Stomach (tissue), 4 donors: ENCODE measurements around the gene ATP1B1.
A peak's percentile ranks its signal among the peaks of the same experiment; 100 is the strongest.

Experiments
- CTCF ChIP-seq, 7 experiments: fragments of 450-650 bp in 4 of 7; fragments of 200-600 bp in 3 of 7; sonication (generic) in 3 of 7; IDR thresholded peaks; one replicate each; pipeline ENCODE4 v1.5.1; 2016 to 2019; ENCODE audit warnings: antibody characterized with exemption in 7 of 7, control low read depth in 2 of 7, mild to moderate bottlenecking in 1 of 7
- POLR2A ChIP-seq, 4 donors: fragments of 450-650 bp; IDR thresholded peaks; one replicate each; pipeline ENCODE4 v1.6.1; 2016; ENCODE audit warnings: antibody characterized with exemption in 4 of 4, control low read depth in 2 of 4, mild to moderate bottlenecking in 1 of 4, moderate library complexity in 1 of 4
- POLR2AphosphoS5 ChIP-seq, 3 donors: sonication (generic); formaldehyde crosslinking; IDR thresholded peaks; one replicate each; pipeline ENCODE4 v1.6.1; 2016; ENCODE audit warnings: antibody characterized with exemption in 3 of 3

GRCh38 chr1:169124459-169124858 is 18.0 kb downstream of the ATP1B1 start:
- TF ChIP-seq POLR2A (IDR thresholded peaks at IDR 0.05) (no peak), POLR2AphosphoS5 (IDR thresholded peaks at IDR 0.05) (peak in 2 of 3 donors; percentile 15 to 36), CTCF (IDR thresholded peaks at IDR 0.05) (no peak)
